Measurements from ENCODE around the gene VAMP1. TPM values are rescaled to one million over a fixed set of nuclear protein-coding genes. Genes with fewer than 3 reads are reported as not detected.

The VAMP1 gene
- total RNA-seq, 1 experiment from 2014 or later = 13.9 TPM

GRCh38 chr12:6450091-6450868 lies 20.2 kb downstream of the VAMP1 start:
- Histone ChIP-seq H3K27me3 (ENCODE audit: low read length) (no peaks in the 10 kb centered on the region), H3K9ac (ENCODE audit: low read length) (no peak overlapping the region), H3K9me2 (replicated peaks; ENCODE audit: low read length) (no peaks in the 10 kb centered on the region), H3K4me3 (ENCODE audit: low read length) (no peak overlapping the region), H3K79me2 (ENCODE audit: low read length) (no peaks in the 10 kb centered on the region), H3F3A (ENCODE audit: low read length, unreplicated experiment) (no peaks in the 10 kb centered on the region), H3K27ac (ENCODE audit: low read length) (no peak overlapping the region), H4K20me1 (ENCODE audit: low read length) (no peaks in the 10 kb centered on the region), H3K4me1 (ENCODE audit: insufficient read depth, low read length) (peaks cover 8% of the 10 kb centered on the region; the same call in 1 of the 2 replicates), H3K36me3 (ENCODE audit: low read depth, low read length) (no peaks in the 10 kb centered on the region), H2AFZ (ENCODE audit: low read length) (no peak overlapping the region), H3K4me2 (ENCODE audit: low read length) (no peak overlapping the region), H3K9me3 (ENCODE audit: low read length) (no peaks in the 10 kb centered on the region)
- ChIA-PET CTCF (no interaction called here), POLR2A (ENCODE audit: unreplicated experiment) (no interaction called here)
- no TSS peak for BruUV-seq (replicated peaks)
- TF ChIP-seq, protein P1, sequence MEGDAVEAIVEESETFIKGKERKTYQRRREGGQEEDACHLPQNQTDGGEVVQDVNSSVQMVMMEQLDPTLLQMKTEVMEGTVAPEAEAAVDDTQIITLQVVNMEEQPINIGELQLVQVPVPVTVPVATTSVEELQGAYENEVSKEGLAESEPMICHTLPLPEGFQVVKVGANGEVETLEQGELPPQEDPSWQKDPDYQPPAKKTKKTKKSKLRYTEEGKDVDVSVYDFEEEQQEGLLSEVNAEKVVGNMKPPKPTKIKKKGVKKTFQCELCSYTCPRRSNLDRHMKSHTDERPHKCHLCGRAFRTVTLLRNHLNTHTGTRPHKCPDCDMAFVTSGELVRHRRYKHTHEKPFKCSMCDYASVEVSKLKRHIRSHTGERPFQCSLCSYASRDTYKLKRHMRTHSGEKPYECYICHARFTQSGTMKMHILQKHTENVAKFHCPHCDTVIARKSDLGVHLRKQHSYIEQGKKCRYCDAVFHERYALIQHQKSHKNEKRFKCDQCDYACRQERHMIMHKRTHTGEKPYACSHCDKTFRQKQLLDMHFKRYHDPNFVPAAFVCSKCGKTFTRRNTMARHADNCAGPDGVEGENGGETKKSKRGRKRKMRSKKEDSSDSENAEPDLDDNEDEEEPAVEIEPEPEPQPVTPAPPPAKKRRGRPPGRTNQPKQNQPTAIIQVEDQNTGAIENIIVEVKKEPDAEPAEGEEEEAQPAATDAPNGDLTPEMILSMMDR (conservative IDR thresholded peaks at IDR 0.05; ENCODE audit: low read depth, low read length) = no peak
- no peak for TF ChIP-seq EZH2phosphoT487 (IDR thresholded peaks at IDR 0.05; ENCODE audit: borderline replicate concordance, low read length)
- TF ChIP-seq EZH2 (IDR thresholded peaks at IDR 0.05; ENCODE audit: low read length, unreplicated experiment) = no peak
- intact Hi-C loops (cut with micrococcal nuclease) = no loop called here
- DNase-seq (no peak), ATAC-seq (no peak)

- Histone ChIP-seq H3K9me2 (replicated peaks; ENCODE audit: low read length) (no peaks in the 10 kb centered on the region), H3K79me2 (ENCODE audit: low read length) (no peaks in the 10 kb centered on the region), H3K27ac (ENCODE audit: low read length) (no peak within 1 kb of the TSS), H3K36me3 (ENCODE audit: low read depth, low read length) (no peaks in the 10 kb centered on the region), H3K4me1 (ENCODE audit: insufficient read depth, low read length) (no peaks in the 10 kb centered on the region), H2AFZ (ENCODE audit: low read length) (no peak within 1 kb of the TSS), H3K4me3 (ENCODE audit: low read length) (no peak within 1 kb of the TSS), H3F3A (ENCODE audit: low read length, unreplicated experiment) (no peaks in the 10 kb centered on the region), H3K9me3 (ENCODE audit: low read length) (no peaks in the 10 kb centered on the region), H3K27me3 (ENCODE audit: low read length) (no peaks in the 10 kb centered on the region), H3K4me2 (ENCODE audit: low read length) (no peak within 1 kb of the TSS), H3K9ac (ENCODE audit: low read length) (no peak within 1 kb of the TSS), H4K20me1 (ENCODE audit: low read length) (no peaks in the 10 kb centered on the region)
- DNase-seq = no peak
- no peak for TF ChIP-seq EZH2 (IDR thresholded peaks at IDR 0.05; ENCODE audit: low read length, unreplicated experiment)
- TF ChIP-seq EZH2phosphoT487 (IDR thresholded peaks at IDR 0.05; ENCODE audit: borderline replicate concordance, low read length) = no peak
- TF ChIP-seq, protein P1 (conservative IDR thresholded peaks at IDR 0.05; ENCODE audit: low read depth, low read length) = no peak
- intact Hi-C loops (cut with micrococcal nuclease) = no loop called here
- no peak for ATAC-seq
- no TSS peak for BruUV-seq (replicated peaks)
- ChIA-PET POLR2A (ENCODE audit: unreplicated experiment) (no interaction called here), CTCF (no interaction called here)
Measured at GRCh38 chr12:6444704-6445688, 25.5 kb downstream of the VAMP1 start, which contains the start of gene CD27. CD27 (plus strand) TSS chr12:6444955; CDS start chr12:6445096, 141 bp downstream.
